Endometrial microvascular endothelial cells (primary cell): ENCODE results near the gene GATD1. TPM values are rescaled to one million over a fixed set of nuclear protein-coding genes. Genes with fewer than 3 reads are reported as not detected.
"Not testable (repeated sequence)": the region's sequence is repeated elsewhere in the genome, so short reads cannot be mapped to it uniquely, and the experiment has no call there.

Experiments
- in situ Hi-C: cut with HindIII; loops from 2 replicates; pipeline ENCODE4 v1.10.0; 2017; ENCODE audit warnings: low sequenced_read_pairs, low pct_unique_long_range_greater_than_20kb; ENCODE audit errors: inconsistent ontology term
- total RNA-seq: library from RNA; depleted of rRNA; stranded (reverse); fragments of >200 nt; gene quantifications from one replicate; pipeline ENCODE4 v1.2.3, GENCODE V29; 2015; ENCODE audit errors: inconsistent ontology term

Gene GATD1
- total RNA-seq, 1 donor from 2014 or later: 36.2 TPM

DNA sequence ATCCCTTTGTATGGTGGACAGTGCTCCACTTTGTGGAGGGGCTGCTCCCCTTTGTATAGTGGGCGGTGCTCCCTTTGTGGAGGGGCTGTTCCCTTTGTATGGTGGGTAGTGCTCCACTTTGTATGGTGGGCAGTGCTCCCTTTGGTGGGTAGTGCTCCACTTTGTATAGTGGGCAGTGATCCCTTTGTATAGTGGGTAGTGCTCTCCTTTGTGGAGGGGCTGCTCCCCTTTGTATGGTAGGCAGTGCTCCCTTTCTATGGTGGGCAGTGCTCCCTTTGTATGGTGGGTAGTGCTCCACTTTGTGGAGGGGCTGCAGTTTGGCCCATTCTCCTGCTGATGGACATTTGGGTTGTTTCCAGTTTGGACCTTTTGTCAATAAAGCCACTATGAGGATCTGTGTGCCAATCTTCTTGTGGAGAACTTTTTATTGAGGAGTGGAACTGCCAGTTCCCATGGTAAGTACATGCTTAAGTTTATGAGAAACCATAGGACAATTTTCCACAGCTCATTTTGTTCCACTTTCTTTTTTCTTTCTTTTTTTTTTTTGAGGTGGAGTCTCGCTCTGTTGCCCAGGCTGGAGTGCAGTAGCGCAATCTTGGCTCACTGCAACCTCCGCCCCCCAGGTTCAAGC lies 34.6 kb downstream of the GATD1 start:
- in situ Hi-C loops: no loop called here

- in situ Hi-C loops: no loop called here
These were observed 35.1 kb downstream of the GATD1 start for GRCh38 chr11:742156-742546.

GRCh38 chr11:737899-738298 lies 39.4 kb downstream of the GATD1 start:
- in situ Hi-C loops: not testable (repeated sequence)

- in situ Hi-C loops: no loop called here
These were observed 39.9 kb downstream of the GATD1 start for GRCh38 chr11:737366-737765.

DNA sequence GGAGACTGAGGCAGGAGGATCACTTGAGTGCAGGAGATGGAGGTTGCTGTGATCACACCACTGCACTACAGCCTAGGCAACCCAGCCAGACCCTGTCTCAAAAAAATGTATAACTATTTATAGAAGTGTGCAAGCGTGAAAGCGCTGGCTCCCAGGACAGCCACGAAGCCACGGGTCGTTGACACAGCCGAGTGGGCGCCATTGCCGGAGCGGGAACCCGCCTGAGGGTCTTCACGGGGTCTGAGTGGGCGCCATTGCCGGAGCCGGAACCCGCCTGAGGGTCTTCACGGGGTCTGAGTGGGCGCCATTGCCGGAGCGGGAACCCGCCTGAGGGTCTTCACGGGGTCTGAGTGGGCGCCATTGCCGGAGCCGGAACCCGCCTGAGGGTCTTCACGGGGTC lies 42.7 kb downstream of the GATD1 start:
- in situ Hi-C loops: not testable (repeated sequence)

GRCh38 chr11:733072-733471 lies 44.2 kb downstream of the GATD1 start:
- in situ Hi-C loops: no loop called here

DNA sequence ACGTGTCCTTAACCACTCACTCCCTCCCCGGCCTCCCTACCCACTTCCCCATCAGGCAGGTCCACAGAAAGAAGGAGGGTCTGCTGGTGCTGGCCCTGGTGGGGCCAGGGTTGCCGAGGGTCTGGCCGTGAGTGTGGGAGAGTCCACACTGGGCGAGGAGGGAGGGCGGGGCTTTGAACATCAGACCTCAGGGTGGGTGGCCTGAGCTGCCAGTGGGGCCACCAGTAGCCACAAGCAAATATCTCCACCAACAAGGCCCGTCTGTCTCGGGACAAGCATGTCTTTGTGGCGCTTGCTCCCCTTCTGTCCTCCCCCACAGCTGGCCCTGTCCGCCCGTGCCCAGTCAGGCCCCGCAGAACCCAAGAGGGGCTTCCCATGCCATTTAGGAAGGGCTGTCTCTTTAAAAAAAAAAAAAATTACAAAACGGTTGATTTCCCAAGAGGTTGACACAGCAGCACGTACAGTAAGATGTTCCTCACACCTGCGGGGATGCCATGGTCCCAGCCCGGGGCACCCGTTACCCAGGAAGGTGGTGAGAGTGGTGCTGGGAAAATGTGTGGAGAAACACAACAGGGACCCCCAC lies 47.7 kb downstream of the GATD1 start:
- in situ Hi-C loops: no loop called here

- in situ Hi-C loops: no loop called here
These were observed 48.3 kb downstream of the GATD1 start for GRCh38 chr11:728901-729491.

GRCh38 chr11:727859-728748 lies 49.2 kb downstream of the GATD1 start:
- in situ Hi-C loops: no loop called here

DNA sequence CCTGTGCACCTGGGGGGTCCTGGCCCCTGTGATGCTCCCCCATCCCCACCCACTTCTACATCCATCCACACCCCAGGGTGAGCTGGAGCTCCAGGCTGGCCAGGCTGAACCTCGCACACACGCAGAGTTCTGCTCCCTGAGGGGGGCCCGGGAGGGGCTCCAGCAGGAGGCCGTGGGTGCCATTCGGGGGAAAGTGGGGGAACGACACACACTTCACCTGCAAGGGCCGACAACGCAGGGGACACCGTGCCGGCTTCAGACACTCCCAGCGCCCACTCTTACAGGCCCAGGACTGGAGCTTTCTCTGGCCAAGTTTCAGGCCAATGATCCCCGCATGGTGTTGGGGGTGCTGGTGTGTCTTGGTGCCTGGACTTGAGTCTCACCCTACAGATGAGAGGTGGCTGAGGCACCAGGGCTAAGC lies 50.0 kb downstream of the GATD1 start:
- in situ Hi-C loops: no loop called here

DNA sequence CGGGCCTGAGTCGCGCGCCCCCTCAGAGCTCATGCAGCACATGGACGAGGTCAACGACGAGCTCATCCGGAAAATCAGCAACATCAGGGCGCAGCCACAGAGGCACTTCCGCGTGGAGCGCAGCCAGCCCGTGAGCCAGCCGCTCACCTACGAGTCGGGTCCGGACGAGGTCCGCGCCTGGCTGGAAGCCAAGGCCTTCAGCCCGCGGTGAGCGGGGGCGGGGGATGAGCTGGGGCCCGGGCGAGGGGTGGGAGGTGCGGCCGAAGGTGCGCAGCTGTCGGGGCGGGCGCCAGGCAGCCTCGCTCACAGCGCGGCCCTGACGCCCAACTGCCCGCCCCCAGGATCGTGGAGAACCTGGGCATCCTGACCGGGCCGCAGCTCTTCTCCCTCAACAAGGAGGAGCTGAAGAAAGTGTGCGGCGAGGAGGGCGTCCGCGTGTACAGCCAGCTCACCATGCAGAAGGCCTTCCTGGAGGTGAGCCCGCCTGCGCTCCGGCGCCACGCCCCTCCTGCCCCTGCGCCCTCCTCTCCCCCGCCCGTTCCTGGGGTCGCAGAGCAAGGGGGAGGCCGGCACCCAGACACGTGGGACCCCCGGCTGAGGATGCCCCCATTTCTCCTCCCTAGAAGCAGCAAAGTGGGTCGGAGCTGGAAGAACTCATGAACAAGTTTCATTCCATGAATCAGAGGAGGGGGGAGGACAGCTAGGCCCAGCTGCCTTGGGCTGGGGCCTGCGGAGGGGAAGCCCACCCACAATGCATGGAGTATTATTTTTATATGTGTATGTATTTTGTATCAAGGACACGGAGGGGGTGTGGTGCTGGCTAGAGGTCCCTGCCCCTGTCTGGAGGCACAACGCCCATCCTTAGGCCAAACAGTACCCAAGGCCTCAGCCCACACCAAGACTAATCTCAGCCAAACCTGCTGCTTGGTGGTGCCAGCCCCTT lies 50.7 kb downstream of the GATD1 start:
- in situ Hi-C loops: no loop called here

DNA sequence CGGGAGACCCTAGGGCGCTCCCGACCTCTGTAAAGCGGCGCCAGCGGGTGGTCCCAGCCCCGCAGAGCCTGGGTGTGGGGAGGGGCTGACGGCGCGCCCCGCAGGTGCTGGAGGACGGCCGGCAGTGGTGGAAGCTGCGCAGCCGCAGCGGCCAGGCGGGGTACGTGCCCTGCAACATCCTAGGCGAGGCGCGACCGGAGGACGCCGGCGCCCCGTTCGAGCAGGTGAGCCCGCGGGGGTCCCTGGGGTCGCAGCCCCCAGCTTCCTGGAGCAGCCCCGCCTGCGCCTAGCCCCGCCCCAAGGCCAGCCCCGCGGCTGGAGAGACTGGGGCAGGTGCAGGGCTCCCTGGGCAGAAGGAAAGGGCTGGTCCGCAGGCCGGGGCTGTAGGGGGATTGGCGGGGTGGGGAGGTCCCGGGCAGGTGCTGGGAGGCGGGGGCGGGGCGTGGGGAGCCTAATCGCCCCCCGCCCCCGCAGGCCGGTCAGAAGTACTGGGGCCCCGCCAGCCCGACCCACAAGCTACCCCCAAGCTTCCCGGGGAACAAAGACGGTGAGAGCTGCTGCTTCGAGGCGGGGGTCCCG lies 51.6 kb downstream of the GATD1 start:
- in situ Hi-C loops: no loop called here

DNA sequence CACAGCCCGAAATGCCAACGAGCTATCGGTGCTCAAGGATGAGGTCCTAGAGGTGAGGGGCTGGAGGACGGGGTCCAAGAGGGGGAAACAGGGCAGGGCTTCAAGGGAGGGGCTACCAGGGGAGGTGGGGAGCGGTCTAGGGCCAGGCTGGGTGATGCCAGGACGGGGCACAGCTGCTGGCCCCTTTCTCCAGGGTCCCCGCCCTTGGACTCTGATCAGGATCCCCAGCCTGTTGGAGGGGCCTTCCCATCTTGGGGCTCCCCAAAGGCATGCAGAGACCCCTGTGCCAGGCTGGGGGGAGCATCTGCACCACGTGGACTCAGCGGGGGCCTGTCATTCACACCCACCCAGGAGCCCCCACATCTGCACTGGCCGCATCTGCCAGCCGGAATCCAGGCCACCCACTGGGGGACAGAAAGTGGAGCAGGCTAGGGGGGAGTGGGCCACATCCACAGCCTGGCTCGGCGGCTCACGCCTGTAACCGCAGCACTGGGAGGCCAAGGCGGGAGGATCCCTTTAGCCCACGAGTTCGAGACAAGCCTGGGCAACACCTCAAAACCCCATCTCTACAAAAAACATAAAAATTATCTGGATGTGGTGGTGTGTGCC lies 52.4 kb downstream of the GATD1 start:
- in situ Hi-C loops: no loop called here

DNA sequence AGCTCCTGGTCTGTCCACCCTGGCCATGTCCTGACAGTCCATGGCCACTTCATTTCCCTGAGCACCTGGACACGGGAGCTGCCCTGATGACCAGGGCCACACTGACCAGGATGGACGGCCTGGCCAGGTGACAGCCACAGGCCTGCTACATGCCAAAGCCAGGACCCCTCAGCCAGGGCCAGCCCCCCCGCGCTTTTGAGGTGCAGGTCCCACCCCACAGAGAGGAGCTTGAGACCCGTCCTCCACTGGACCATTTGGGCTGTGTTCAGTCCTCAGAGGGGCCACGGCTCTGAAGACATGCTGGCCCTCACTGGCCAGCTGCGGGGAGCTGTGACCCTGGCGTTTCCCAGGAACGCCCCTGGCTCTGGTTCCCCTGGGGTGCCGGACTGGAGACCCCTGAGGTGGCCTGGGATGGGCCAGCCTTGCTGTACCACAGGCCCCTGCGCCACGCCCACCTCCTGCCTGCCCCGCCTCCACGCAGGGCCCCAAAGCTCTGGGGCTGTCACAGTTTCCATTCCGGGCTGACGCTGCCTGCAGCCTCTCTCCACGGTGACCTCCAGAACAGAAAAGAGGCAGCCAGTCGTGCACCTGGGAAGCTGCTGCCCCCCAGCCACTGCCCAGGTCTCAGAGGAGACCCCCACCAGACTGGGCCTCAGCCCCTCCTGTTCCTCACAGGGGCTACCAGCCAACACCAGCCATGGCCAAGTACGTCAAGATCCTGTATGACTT lies 53.1 kb downstream of the GATD1 start:
- in situ Hi-C loops: no loop called here

- in situ Hi-C loops: no loop called here
These were observed 54.0 kb downstream of the GATD1 start for GRCh38 chr11:723120-723883.

GRCh38 chr11:722346-722811 lies 54.9 kb downstream of the GATD1 start:
- in situ Hi-C loops: no loop called here
